ENCODE measurements around the gene CIDEA.

CIDEA gene

GRCh38 chr18:12276736-12277554, 22.8 kb downstream of the CIDEA start:
- DNase-seq: no peak

- DNase-seq: no peak
These were observed 24.1 kb downstream of the CIDEA start for GRCh38 chr18:12278215-12278671.

GRCh38 chr18:12278741-12279682, 24.9 kb downstream of the CIDEA start:
- DNase-seq: no peak

GRCh38 chr18:12279781-12280531, 25.8 kb downstream of the CIDEA start:
- no peak for DNase-seq

- DNase-seq: no peak
These were observed 27.7 kb downstream of the CIDEA start for GRCh38 chr18:12281861-12282260.

GRCh38 chr18:12282442-12283039, 28.4 kb downstream of the CIDEA start:
- DNase-seq: no peak

GRCh38 chr18:12283256-12283655, 29.1 kb downstream of the CIDEA start:
- no peak for DNase-seq

GRCh38 chr18:12283666-12284065, 29.5 kb downstream of the CIDEA start:
- no peak for DNase-seq

GRCh38 chr18:12287131-12287681, 33.0 kb downstream of the CIDEA start:
- DNase-seq: no peak

GRCh38 chr18:12287684-12288402, 33.7 kb downstream of the CIDEA start:
- no peak for DNase-seq

GRCh38 chr18:12288403-12288755, 34.2 kb downstream of the CIDEA start:
- no peak for DNase-seq

GRCh38 chr18:12290086-12290485, 35.9 kb downstream of the CIDEA start:
- DNase-seq: no peak

GRCh38 chr18:12291161-12291560, 37.0 kb downstream of the CIDEA start:
- no peak for DNase-seq

GRCh38 chr18:12291690-12292089, 37.5 kb downstream of the CIDEA start:
- no peak for DNase-seq

GRCh38 chr18:12293831-12294230, 39.7 kb downstream of the CIDEA start:
- no peak for DNase-seq

GRCh38 chr18:12295389-12296086, 41.4 kb downstream of the CIDEA start:
- no peak for DNase-seq

- DNase-seq: no peak
These were observed 41.9 kb downstream of the CIDEA start for GRCh38 chr18:12296087-12296403.

GRCh38 chr18:12296457-12296856, 42.3 kb downstream of the CIDEA start:
- DNase-seq: no peak

- DNase-seq: no peak
These were observed 45.7 kb downstream of the CIDEA start for GRCh38 chr18:12299862-12300261.

GRCh38 chr18:12301263-12302005, 47.3 kb downstream of the CIDEA start:
- no peak for DNase-seq
